HG03342 (cell line): ENCODE results near the gene CBLB.

Experiments
- ATAC-seq: cut with Tn5 transposase; IDR thresholded peaks from one replicate; pipeline ENCODE4 v1.9.1; 2021; ENCODE audit warnings: mild to moderate bottlenecking, moderate library complexity; ENCODE audit not compliant: unreplicated experiment

Gene CBLB

GRCh38 chr3:105868742-105869530, at the start of gene CBLB:
CBLB (minus strand) TSS chr3:105869012; CDS start chr3:105867577, 1,435 bp downstream.
- peak; percentile 88 for ATAC-seq

- ATAC-seq = no peak
Measured at GRCh38 chr3:105916767-105917166, 48.0 kb upstream of the CBLB start.

- no peak for ATAC-seq
Measured at GRCh38 chr3:105915524-105915923, 46.7 kb upstream of the CBLB start.

- no peak for ATAC-seq
Measured at GRCh38 chr3:105913616-105914015, 44.8 kb upstream of the CBLB start.

- ATAC-seq = no peak
Measured at GRCh38 chr3:105912891-105913290, 44.1 kb upstream of the CBLB start.

DNA sequence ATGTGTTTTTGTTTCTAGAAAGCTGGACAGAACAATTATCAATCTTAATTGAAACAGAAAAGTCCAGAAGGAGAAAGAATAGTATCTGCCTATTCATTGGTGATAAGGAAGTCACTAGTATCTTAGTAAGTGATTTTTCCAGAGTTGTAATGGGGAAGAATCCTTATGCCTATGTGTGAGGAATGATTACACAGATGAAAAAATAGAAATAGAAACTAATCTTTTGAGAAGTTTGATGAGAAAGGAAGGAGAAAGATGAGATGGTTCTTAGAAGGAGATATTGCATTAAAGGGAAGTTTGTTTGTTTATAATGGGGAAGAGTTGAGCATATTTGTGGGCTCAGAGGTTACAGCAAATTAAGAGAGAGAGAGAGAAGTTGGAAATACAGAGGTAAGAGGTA, 42.7 kb upstream of the CBLB start:
- ATAC-seq = no peak

DNA sequence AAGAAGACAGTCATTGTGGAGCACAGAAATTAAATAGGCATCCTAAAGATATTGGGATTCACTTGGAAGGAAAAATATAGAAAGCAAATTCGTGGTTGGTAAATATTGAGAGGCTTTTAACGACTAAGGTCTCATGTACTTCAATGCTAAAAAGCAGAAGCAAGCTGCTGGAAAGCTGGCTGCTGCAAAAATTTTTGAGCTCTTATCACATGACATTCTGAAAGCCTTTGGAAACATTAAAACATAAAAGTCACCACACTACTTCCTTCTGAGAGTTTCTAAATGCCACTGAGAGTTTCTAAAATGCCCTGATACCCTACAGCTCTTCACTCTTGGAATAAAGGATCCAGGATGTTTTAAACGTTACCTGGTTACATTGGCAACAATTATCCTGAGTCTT, 39.0 kb upstream of the CBLB start:
- ATAC-seq = peak; percentile 68

DNA sequence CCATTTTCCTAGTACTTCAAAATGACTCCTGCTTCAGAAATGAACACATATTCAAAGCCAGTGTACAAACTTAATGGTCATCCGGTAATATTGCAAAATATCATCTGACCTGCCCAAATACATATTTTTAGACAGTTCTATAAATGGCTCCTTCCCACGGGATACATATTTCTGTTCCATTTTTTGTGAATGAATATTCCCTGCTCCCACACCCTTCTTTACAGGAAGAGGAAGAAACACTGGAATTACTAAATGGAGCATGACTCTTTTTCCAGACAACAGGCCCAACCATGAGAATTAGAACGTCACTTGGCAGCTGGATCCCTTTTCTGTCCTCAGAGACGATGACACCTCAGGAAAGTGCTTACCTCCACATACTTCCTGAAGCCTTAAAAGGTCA, 38.0 kb upstream of the CBLB start:
- no peak for ATAC-seq

GRCh38 chr3:105906345-105906744, 37.5 kb upstream of the CBLB start:
- no peak for ATAC-seq

- no peak for ATAC-seq
Measured at GRCh38 chr3:105905328-105905727, 36.5 kb upstream of the CBLB start.

GRCh38 chr3:105904678-105905284, 36.0 kb upstream of the CBLB start:
- no peak for ATAC-seq

- no peak for ATAC-seq
Measured at GRCh38 chr3:105904251-105904650, 35.4 kb upstream of the CBLB start.

GRCh38 chr3:105899516-105899915, 30.7 kb upstream of the CBLB start:
- ATAC-seq = no peak

- no peak for ATAC-seq
Measured at GRCh38 chr3:105891101-105891500, 22.3 kb upstream of the CBLB start.

- ATAC-seq = no peak
Measured at GRCh38 chr3:105888621-105889579, 20.1 kb upstream of the CBLB start.

DNA sequence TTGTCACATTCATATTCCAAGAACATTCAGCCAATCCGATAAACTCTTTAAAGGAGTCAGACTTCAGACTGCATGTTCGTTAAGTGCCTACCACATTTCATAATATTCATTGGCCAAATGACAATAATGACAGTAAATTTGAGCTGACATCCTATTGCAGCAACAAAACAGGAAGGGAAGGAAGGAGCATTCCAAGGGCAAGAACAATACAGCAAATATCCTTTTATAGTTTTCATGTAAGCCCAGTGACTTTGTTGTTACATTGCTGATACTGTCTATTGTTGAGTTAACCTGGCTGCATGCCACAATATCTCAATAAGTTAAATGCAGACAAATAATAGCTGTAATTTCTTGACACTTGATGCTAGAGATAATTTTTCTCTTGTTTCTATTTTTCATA, 16.4 kb upstream of the CBLB start:
- ATAC-seq = no peak

DNA sequence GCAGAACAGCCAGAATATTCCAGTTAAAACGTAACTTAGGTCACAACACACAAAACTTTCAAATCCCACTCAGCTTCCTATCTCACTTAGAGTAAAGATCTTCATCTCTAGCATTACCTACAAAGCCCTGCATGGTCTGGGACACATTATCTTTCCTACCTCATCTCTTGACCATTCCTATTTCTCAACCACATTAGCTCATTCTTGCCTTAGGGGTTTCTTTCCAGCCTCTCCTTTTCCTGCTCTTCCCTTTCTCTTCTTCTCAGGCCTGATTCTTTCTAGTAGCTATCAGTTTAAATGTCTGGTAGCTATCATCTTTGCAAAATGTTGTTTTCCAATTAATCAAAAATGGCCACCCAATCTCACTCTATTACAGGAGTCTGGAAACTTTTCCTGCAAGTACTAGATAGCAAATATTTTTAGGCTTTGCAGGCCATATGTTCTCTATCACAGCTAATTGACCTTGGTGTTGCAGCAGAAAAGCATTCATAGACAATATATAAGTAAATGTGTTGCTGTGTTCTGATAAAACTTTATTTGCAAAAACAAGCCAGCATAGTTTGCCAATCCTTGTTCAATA, 15.1 kb upstream of the CBLB start:
- no peak for ATAC-seq

- no peak for ATAC-seq
Measured at GRCh38 chr3:105880681-105881290, 12.0 kb upstream of the CBLB start.

- no peak for ATAC-seq
Measured at GRCh38 chr3:105878061-105878460, 9.2 kb upstream of the CBLB start.

- no peak for ATAC-seq
Measured at GRCh38 chr3:105877336-105877910, 8.6 kb upstream of the CBLB start.
